ENCODE measurements around the gene TOGARAM1.

The TOGARAM1 gene

GRCh38 chr14:44961151-44961553 lies 838 bp upstream of the TOGARAM1 start:
- intact Hi-C loops (cut with DNase I), result loop anchor here (5.0 kb wide), 2 partner anchors 36 to 64 kb away; a partner anchor contains a TSS
- peak in 8 of 10 donors; percentile 30 to 89 (median 46) for DNase-seq

GRCh38 chr14:44962334-44963043 lies 499 bp downstream of the TOGARAM1 start:
- DNase-seq, result peak; percentile 36 to 92 (median 54)
- intact Hi-C loops (cut with DNase I), result loop anchor here (1.0 to 5.0 kb wide), 4 partner anchors 35 to 172 kb away; partner anchors contain the start of genes FKBP3 and PRPF39

- intact Hi-C loops (cut with DNase I), result loop anchor here (5.0 kb wide), 2 partner anchors 34 to 66 kb away; a partner anchor contains a TSS
- no peak for DNase-seq
Observed at GRCh38 chr14:44963044-44963528, 1.1 kb downstream of the TOGARAM1 start.

- intact Hi-C loops (cut with DNase I), result loop anchor here (5.0 kb wide), 2 partner anchors 33 to 67 kb away; a partner anchor contains a TSS
Observed at GRCh38 chr14:44963775-44964380, 1.9 kb downstream of the TOGARAM1 start.

GRCh38 chr14:44966601-44967336 lies 4.8 kb downstream of the TOGARAM1 start:
- DNase-seq, result no peak
- intact Hi-C loops (cut with DNase I), result no loop called here

More at GRCh38 chr14:44963775-44964380, 1.9 kb downstream of the TOGARAM1 start:
- DNase-seq, result peak in 2 of 10 donors; percentile 21 to 45

- intact Hi-C loops (cut with DNase I), result no loop called here
- no peak for DNase-seq
Observed at GRCh38 chr14:44968714-44969113, 6.7 kb downstream of the TOGARAM1 start.

GRCh38 chr14:44970907-44971306 lies 8.9 kb downstream of the TOGARAM1 start:
- intact Hi-C loops (cut with DNase I), result no loop called here
- no peak for DNase-seq

GRCh38 chr14:44971459-44971858 lies 9.5 kb downstream of the TOGARAM1 start:
- intact Hi-C loops (cut with DNase I), result no loop called here
- DNase-seq, result no peak

- intact Hi-C loops (cut with DNase I), result no loop called here
- no peak for DNase-seq
Observed at GRCh38 chr14:44979273-44979672, 17.3 kb downstream of the TOGARAM1 start.

GRCh38 chr14:44979740-44980356 lies 17.9 kb downstream of the TOGARAM1 start:
- intact Hi-C loops (cut with DNase I), result no loop called here
- peak in 1 of 10 donors; percentile 31 for DNase-seq

- no peak for DNase-seq
- intact Hi-C loops (cut with DNase I), result no loop called here
Observed at GRCh38 chr14:44981198-44981597, 19.2 kb downstream of the TOGARAM1 start.

GRCh38 chr14:44982594-44982993 lies 20.6 kb downstream of the TOGARAM1 start:
- DNase-seq, result no peak
- intact Hi-C loops (cut with DNase I), result no loop called here

GRCh38 chr14:44988694-44989093 lies 26.7 kb downstream of the TOGARAM1 start:
- no peak for DNase-seq
- intact Hi-C loops (cut with DNase I), result no loop called here

- DNase-seq, result no peak
- intact Hi-C loops (cut with DNase I), result no loop called here
Observed at GRCh38 chr14:44989497-44990440, 27.8 kb downstream of the TOGARAM1 start.

- intact Hi-C loops (cut with DNase I), result no loop called here
- no peak for DNase-seq
Observed at GRCh38 chr14:44990533-44990932, 28.5 kb downstream of the TOGARAM1 start.

GRCh38 chr14:44995196-44995595 lies 33.2 kb downstream of the TOGARAM1 start:
- intact Hi-C loops (cut with DNase I), result loop anchor here (5.0 kb wide), 1 partner anchor 33 kb away; the partner anchor contains the start of genes KLHL28 and TOGARAM1
- no peak for DNase-seq

- intact Hi-C loops (cut with DNase I), result loop anchor here (5.0 kb wide), 1 partner anchor 34 kb away; the partner anchor contains the start of genes KLHL28 and TOGARAM1
- no peak for DNase-seq
Observed at GRCh38 chr14:44995770-44996294, 33.8 kb downstream of the TOGARAM1 start.

GRCh38 chr14:45003924-45004323 lies 41.9 kb downstream of the TOGARAM1 start:
- DNase-seq, result no peak
- intact Hi-C loops (cut with DNase I), result no loop called here

- intact Hi-C loops (cut with DNase I), result no loop called here
- DNase-seq, result no peak
Observed at GRCh38 chr14:45015133-45015532, 53.1 kb downstream of the TOGARAM1 start.

All from posterior cingulate gyrus (tissue), 11 donors.